Activated CD8-positive, alpha-beta memory T cell treated with anti-CD3 and anti-CD28 coated beads for 24 hours (primary cell): ENCODE data around the gene SLC25A26.
"Not testable (repeated sequence)": the region's sequence is repeated elsewhere in the genome, so short reads cannot be mapped to it uniquely, and the experiment has no call there.

Experiments used
- DNase-seq: peaks from one replicate; pipeline ENCODE4 v3.0.0-alpha.2; 2020

SLC25A26 gene

DNA sequence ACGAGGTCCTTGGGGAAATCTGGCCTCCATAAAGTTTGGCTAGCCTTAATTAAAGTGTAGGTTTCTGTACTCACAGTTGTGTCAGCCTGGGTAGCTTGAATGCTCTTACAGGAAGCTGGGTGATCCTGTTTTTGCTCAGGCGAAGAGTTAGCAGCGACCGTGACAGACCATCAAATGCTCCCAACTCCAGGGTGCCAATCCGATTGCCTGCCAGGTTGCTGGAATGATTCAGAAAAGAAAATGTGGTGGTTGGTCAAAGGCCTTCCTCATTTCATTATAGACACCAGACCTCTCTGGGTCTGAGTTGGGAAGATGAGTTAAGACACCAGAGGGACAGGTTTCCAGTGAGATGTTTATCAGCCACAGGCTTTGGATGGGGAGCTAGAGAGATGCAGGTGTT is 194.0 kb downstream of the SLC25A26 start:
- no peak for DNase-seq

GRCh38 chr3:66415867-66416428 is 195.1 kb downstream of the SLC25A26 start:
- DNase-seq = no peak

DNA sequence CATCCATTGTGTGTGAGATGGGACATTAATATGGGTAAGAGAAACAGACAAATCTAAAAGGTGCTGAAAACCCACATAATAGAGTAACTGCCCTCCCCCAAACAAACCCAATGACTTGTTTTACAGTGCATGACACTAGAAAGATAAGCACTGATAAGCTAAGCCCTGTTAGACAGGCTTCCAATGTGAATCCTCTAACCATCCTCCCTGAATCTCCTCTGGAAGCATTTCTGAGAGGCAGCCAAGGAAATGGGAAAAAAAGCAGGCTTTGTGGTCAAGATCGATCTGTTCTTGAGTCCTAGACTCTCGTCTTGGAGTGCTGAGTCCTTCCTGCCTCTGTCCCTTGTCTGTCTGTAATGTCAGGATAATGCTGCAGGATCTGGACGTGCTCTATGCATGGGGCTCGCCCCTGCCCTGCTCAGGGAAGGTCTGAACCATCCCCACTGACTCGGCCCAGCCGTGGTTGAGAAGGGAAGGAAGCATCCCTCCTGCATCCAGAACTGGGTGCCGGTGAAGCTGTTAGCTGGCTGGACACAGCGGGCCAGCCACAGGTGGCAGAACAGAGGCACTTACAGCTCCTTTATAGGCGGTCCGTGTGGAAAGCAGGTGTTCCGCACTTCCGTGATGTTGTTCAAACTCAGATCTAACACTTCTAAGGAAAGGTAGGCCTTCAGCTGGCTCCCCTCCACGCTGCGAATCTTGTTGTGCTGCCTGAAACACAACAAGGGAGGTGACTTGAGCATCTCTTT is 195.9 kb downstream of the SLC25A26 start:
- no peak for DNase-seq

DNA sequence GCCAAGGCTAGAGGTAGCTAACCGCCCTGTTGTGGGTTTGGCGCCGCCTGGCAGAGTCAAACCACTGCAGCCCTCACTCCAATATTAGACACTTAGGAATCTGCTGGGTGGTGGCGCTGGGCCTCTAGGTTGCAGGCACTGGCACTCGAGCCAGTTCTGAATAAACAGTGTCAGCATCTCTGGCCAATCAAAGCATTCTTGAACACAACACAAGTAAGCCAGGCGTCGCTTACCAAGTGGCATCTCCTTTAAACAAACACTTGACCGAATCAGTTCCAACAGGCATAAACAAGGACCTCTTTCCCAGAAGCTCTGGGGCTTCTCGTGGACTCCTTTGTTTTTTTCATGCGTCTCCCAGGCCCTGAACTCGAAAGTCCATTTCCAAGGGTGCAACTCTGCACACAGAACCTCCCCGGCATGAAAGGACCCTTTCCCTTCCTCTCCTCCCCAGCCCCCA is 197.7 kb downstream of the SLC25A26 start:
- no peak for DNase-seq

GRCh38 chr3:66419036-66419435 is 198.2 kb downstream of the SLC25A26 start:
- DNase-seq = no peak

GRCh38 chr3:66421144-66421543 is 200.3 kb downstream of the SLC25A26 start:
- not testable (repeated sequence) for DNase-seq

DNA sequence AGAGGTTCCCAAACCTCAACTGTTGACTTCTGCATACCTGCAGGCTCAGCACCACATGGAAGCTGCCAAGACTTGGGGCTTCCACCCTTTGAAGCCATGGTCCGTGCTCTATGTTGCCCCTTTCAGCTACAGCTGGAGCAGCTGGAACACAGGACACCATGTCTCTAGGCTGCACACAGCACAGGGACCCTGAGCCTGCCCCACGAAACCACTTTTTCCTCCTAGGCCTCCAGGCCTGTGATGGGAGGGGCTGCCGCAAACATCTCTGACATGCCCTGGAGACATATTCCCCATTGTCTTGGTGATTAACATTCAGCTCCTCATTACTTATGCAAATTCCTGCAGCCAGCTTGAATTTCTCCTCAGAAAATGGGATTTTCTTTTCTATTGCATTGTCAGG is 201.1 kb downstream of the SLC25A26 start:
- not testable (repeated sequence) for DNase-seq

DNA sequence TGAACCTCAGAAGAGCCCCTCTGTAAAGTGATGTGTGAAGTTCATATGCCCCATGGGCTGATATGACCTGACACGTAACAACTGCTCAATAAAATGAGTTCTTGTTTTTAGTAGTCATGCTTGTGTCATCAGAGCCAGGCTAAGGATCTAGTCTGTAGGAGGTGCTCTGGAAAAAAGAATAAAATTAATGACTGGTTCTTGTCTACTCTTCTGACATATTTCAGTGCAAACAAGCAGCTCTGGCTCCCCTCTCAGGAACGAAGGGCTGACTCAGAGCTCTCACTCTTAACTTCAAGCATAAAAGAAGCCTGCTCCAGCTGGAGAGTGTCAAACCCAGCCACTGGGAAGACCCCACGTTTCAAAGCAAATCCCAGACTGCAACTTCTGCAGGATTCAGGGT is 203.0 kb downstream of the SLC25A26 start:
- DNase-seq = no peak

- no peak for DNase-seq
Measured at GRCh38 chr3:66425032-66425431, 204.2 kb downstream of the SLC25A26 start.

GRCh38 chr3:66425576-66426114 is 204.8 kb downstream of the SLC25A26 start:
- DNase-seq = no peak

- DNase-seq = no peak
Measured at GRCh38 chr3:66426135-66426534, 205.3 kb downstream of the SLC25A26 start.

GRCh38 chr3:66427352-66427751 is 206.6 kb downstream of the SLC25A26 start:
- no peak for DNase-seq

DNA sequence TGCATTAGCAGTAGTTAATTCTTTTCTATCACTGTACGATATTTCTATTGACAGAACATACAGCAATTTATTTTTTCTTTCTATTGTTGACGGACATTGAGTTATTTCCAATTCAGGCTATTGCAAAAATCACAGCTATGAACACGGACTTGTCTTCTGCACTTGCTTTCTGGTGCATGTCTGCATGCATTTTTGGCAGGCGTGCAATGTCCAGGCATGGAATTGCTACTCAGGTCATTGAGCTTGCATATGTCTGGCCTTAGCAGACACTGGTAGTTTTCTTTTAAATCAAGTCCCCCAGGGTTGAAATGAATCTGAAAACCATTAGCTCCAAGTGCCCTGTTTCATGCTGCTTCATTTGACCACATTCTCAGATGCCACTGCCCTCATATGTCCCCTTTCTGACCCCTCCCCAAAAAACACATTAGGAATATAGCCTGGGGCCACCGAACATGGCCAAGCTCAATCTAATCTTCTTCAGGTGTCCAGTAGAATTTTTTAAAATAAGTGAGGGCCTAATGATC is 207.2 kb downstream of the SLC25A26 start:
- no peak for DNase-seq
